HCT116 (cell line): ENCODE measurements around the gene RCN2. TPM values are rescaled to one million over a fixed set of nuclear protein-coding genes. Genes with fewer than 3 reads are reported as not detected.
"Not testable (repeated sequence)": the region's sequence is repeated elsewhere in the genome, so short reads cannot be mapped to it uniquely, and the experiment has no call there.

Source experiments
- ATAC-seq: fragments of 200-7000 bp; cut with Tn5 transposase; 2 replicates; pipeline ENCODE4 v1.9.1; 2020; ENCODE audit warnings: mild to moderate bottlenecking, moderate library complexity
- BruUV-seq: library from RNA; stranded (reverse); fragments of 400-500 nt; replicated peaks from 2 replicates; lab custom pipeline; 2021; lab: Mats Ljungman, UMichigan
- CTCF ChIA-PET: fragments of 300-600 bp; sonication (Branson Sonifier 250); formaldehyde crosslinking; loops from one replicate; lab custom pipeline; 2021; ENCODE audit warnings: antibody characterized with exemption; lab: Charles Lee
- POLR2A ChIA-PET: fragments of 300-600, 350-600 bp; sonication (Branson Sonifier 250); formaldehyde crosslinking; loops from one replicate; lab custom pipeline; 2021; ENCODE audit warnings: antibody characterized with exemption; lab: Charles Lee
- RAD21 ChIA-PET, 2 experiments: fragments of 300-600 bp; sonication (Branson Sonifier 250); formaldehyde crosslinking; loops; one replicate each; lab custom pipeline; 2023; ENCODE audit warnings: low total read pairs in 2 of 2; ENCODE audit not compliant: uncharacterized antibody in 2 of 2, unreplicated experiment in 2 of 2, low non-redundant PET in 1 of 2; lab: Charles Lee
- DNase-seq: peaks from one replicate; pipeline ENCODE4 v3.0.0-alpha.2; 2010; ENCODE audit warnings: low read depth, low spot score
- H2AFZ ChIP-seq: fragments of 200-600 bp; shearing (Covaris generic), sonication (generic); 2 replicates; pipeline ENCODE4 v1.6.1; 2017; ENCODE audit warnings: low read depth, mixed run types, mixed read lengths, antibody characterized with exemption, low read length; ENCODE audit not compliant: poor library complexity, severe bottlenecking
- H3K27ac ChIP-seq: 2 replicates; pipeline ENCODE4 v1.5.1; 2012; ENCODE audit warnings: low read depth, low read length
- H3K27me3 ChIP-seq: fragments of 200-600 bp; sonication (generic); 2 replicates; pipeline ENCODE4 v1.6.1; 2016; ENCODE audit warnings: mixed run types, low read length, mixed read lengths; ENCODE audit not compliant: insufficient read depth
- H3K36me3 ChIP-seq, 2 experiments: fragments of 200-500 bp in 1 of 2; fragments of 200-600 bp in 1 of 2; sonication (Bioruptor generic) in 1 of 2; sonication (generic) in 1 of 2; 2 replicates each; pipeline versions ENCODE4 v1.5.1 to v1.6.1; 2014 to 2016; ENCODE audit warnings: low read length in 2 of 2, inconsistent platforms in 1 of 2, mixed read lengths in 1 of 2, mixed run types in 1 of 2; ENCODE audit not compliant: insufficient read depth in 2 of 2, control insufficient read depth in 1 of 2
- H3K4me1 ChIP-seq, 2 experiments: fragments of 200-600 bp in 1 of 2; sonication (generic) in 1 of 2; 2 replicates each; pipeline versions ENCODE4 v1.5.1 to v1.6.1; 2012 to 2017; ENCODE audit warnings: low read length in 2 of 2, inconsistent platforms in 1 of 2, mild to moderate bottlenecking in 1 of 2, mixed read lengths in 1 of 2, mixed run types in 1 of 2, moderate library complexity in 1 of 2; ENCODE audit not compliant: insufficient read depth in 2 of 2, control insufficient read depth in 1 of 2
- H3K4me2 ChIP-seq: fragments of 200-600 bp; sonication (generic); 2 replicates; pipeline ENCODE4 v1.6.1; 2017; ENCODE audit warnings: mixed run types, low read length, mixed read lengths
- H3K4me3 ChIP-seq, 2 experiments: fragments of 200-600 bp in 1 of 2; sonication (generic) in 1 of 2; replicated peaks in 1 of 2; 2 replicates each; pipeline ENCODE4 v1.5.1; 2011 to 2016; ENCODE audit warnings: low read length in 2 of 2, control low read depth in 1 of 2, low read depth in 1 of 2, mild to moderate bottlenecking in 1 of 2, mixed read lengths in 1 of 2, mixed run types in 1 of 2
- H3K79me2 ChIP-seq: fragments of 200-600 bp; sonication (generic); 2 replicates; pipeline ENCODE4 v1.6.1; 2017; ENCODE audit warnings: mild to moderate bottlenecking, mixed run types, low read length, moderate library complexity, mixed read lengths; ENCODE audit not compliant: insufficient read depth
- H3K9ac ChIP-seq: fragments of 200-600 bp; sonication (generic); 2 replicates; pipeline ENCODE4 v1.6.1; 2016; ENCODE audit warnings: low read length, mixed read lengths
- H3K9me2 ChIP-seq: fragments of 200-600 bp; sonication (generic), shearing (Covaris generic); 2 replicates; pipeline ENCODE4 v1.6.1; 2017; ENCODE audit warnings: mixed run types, mild to moderate bottlenecking, moderate library complexity; ENCODE audit not compliant: insufficient read depth
- H3K9me3 ChIP-seq, 2 experiments: fragments of 200-500 bp in 1 of 2; fragments of 200-600 bp in 1 of 2; sonication (Bioruptor generic) in 1 of 2; sonication (generic) in 1 of 2; 2 replicates each; pipeline ENCODE4 v1.6.1; 2014 to 2017; ENCODE audit warnings: low read length in 2 of 2, mixed read lengths in 2 of 2, inconsistent platforms in 1 of 2, low read depth in 1 of 2, mild to moderate bottlenecking in 1 of 2, mixed run types in 1 of 2, moderate library complexity in 1 of 2; ENCODE audit not compliant: control insufficient read depth in 1 of 2, insufficient read depth in 1 of 2
- H4K20me1 ChIP-seq: fragments of 200-600 bp; sonication (generic), shearing (Covaris generic); 2 replicates; pipeline ENCODE4 v1.6.1; 2017; ENCODE audit warnings: mixed run types, mild to moderate bottlenecking, moderate library complexity; ENCODE audit not compliant: insufficient read depth
- CEBPB ChIP-seq: IDR thresholded peaks from 2 replicates; pipeline ENCODE4 v1.6.1; 2012; ENCODE audit warnings: low read depth
- JUND ChIP-seq: IDR thresholded peaks from 2 replicates; pipeline ENCODE4 v1.6.1; 2012
- POLR2AphosphoS5 ChIP-seq: IDR thresholded peaks from 2 replicates; pipeline ENCODE4 v1.6.1; 2011; ENCODE audit warnings: mild to moderate bottlenecking, low read depth, low read length, moderate library complexity
- RAD21 ChIP-seq: IDR thresholded peaks from 2 replicates; pipeline ENCODE4 v1.6.1; 2012; ENCODE audit warnings: low read depth, mild to moderate bottlenecking
- SRF ChIP-seq: IDR thresholded peaks from 2 replicates; pipeline ENCODE4 v1.6.1; 2012; ENCODE audit warnings: low read depth
- TCF7L2 ChIP-seq: IDR thresholded peaks from 2 replicates; pipeline ENCODE4 v1.7.0; 2011; ENCODE audit warnings: borderline replicate concordance, inconsistent platforms; ENCODE audit not compliant: insufficient read depth, insufficient read length; ENCODE audit errors: extremely low read depth
- YY1 ChIP-seq: IDR thresholded peaks from 2 replicates; pipeline ENCODE4 v1.6.1; 2011; ENCODE audit warnings: low read length, low read depth, moderate library complexity, mild to moderate bottlenecking; ENCODE audit not compliant: insufficient replicate concordance; ENCODE audit errors: extremely low read depth
- ZFX ChIP-seq: fragments of 450-650 bp; IDR thresholded peaks from 2 replicates; pipeline ENCODE4 v1.6.1; 2017
- intact Hi-C: fragments of 100-400 bp; cut with micrococcal nuclease; formaldehyde crosslinking; loops from 2 replicates; pipeline ENCODE4 v1.10.0; 2022
- total RNA-seq: library from RNA; stranded (reverse); gene quantifications from one replicate; pipeline ENCODE4 v1.2.1, GENCODE V29; 2021; ENCODE audit not compliant: unreplicated experiment
- TF ChIP-seq, protein P1 (sequence below): IDR thresholded peaks from 2 replicates; pipeline ENCODE4 v1.6.1; 2012; ENCODE audit warnings: low read depth
- TF ChIP-seq, protein P2 (sequence below), 3 experiments: fragments of 200-600 bp in 1 of 3; sonication (generic) in 1 of 3; IDR thresholded peaks in 2 of 3; conservative IDR thresholded peaks in 1 of 3; 2 replicates each; pipeline ENCODE4 v1.5.1; 2012 to 2017; ENCODE audit warnings: low read depth in 2 of 3, low read length in 2 of 3, antibody characterized with exemption in 1 of 3, borderline replicate concordance in 1 of 3, control low read depth in 1 of 3, mild to moderate bottlenecking in 1 of 3, mixed read lengths in 1 of 3, mixed run types in 1 of 3, moderate library complexity in 1 of 3; ENCODE audit not compliant: insufficient read depth in 1 of 3

Gene RCN2
- total RNA-seq, 1 experiment from 2014 or later: 71.5 TPM

DNA sequence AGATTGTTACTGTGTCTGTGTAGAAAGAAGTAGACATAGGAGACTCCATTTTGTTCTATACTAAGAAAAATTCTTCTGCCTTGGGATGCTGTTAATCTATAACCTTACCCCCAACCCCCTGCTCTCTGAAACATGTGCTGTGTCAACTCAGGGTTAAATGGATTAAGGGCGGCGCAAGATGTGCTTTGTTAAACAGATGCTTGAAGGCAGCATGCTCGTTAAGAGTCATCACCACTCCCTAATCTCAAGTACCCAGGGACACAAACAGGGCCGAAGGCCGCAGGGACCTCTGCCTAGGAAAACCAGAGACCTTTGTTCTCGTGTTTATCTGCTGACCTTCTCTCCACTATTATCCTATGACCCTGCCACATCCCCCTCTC is 31.6 kb upstream of the RCN2 start:
- POLR2A ChIA-PET, BruUV-seq, intact Hi-C loops, DNase-seq, ATAC-seq, H4K20me1 ChIP-seq, H3K27ac ChIP-seq, H3K4me2 ChIP-seq, H3K9me2 ChIP-seq, RAD21 ChIA-PET, H3K4me3 ChIP-seq, H2AFZ ChIP-seq, H3K79me2 ChIP-seq, H3K9me3 ChIP-seq, CTCF ChIA-PET, H3K27me3 ChIP-seq, H3K36me3 ChIP-seq, H3K9ac ChIP-seq: not testable (repeated sequence)
- H3K4me1 ChIP-seq: peaks cover 3 to 15% of the 10 kb centered on the region in 2 experiments; a peak in 2 of 4 replicates

DNA sequence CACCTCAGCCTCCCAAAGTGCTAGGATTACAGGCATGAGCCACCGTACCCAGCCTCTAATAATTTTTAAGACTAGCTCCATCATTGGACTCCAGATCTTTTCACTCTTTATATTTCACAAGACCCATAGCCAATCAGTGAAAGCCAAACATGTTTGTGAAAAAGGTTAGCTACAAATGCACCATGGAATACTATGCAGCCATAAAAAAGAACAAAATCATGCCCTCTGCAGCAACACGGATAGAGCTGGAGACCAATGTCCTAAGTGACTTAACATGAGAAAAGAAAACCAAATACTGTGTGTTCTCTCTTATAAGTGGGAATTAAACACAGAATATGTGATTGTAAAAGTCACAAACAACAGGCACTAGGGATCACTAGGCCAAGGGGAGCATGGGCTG is 29.6 kb upstream of the RCN2 start:
- Histone ChIP-seq H3K9ac (no peak overlapping the region), H3K27ac (no peak overlapping the region), H3K9me3 (no peaks in the 10 kb centered on the region), H4K20me1 (no peaks in the 10 kb centered on the region), H3K4me3 (no peak overlapping the region), H3K4me1 (peaks cover 9 to 23% of the 10 kb centered on the region in 2 experiments), H3K36me3 (no peaks in the 10 kb centered on the region), H3K9me2 (no peaks in the 10 kb centered on the region), H3K4me2 (no peak overlapping the region), H3K27me3 (no peaks in the 10 kb centered on the region), H2AFZ (no peak overlapping the region), H3K79me2 (no peaks in the 10 kb centered on the region)
- POLR2A ChIA-PET: no interaction called here
- RAD21 ChIA-PET: no interaction called here
- TF ChIP-seq, protein P1, sequence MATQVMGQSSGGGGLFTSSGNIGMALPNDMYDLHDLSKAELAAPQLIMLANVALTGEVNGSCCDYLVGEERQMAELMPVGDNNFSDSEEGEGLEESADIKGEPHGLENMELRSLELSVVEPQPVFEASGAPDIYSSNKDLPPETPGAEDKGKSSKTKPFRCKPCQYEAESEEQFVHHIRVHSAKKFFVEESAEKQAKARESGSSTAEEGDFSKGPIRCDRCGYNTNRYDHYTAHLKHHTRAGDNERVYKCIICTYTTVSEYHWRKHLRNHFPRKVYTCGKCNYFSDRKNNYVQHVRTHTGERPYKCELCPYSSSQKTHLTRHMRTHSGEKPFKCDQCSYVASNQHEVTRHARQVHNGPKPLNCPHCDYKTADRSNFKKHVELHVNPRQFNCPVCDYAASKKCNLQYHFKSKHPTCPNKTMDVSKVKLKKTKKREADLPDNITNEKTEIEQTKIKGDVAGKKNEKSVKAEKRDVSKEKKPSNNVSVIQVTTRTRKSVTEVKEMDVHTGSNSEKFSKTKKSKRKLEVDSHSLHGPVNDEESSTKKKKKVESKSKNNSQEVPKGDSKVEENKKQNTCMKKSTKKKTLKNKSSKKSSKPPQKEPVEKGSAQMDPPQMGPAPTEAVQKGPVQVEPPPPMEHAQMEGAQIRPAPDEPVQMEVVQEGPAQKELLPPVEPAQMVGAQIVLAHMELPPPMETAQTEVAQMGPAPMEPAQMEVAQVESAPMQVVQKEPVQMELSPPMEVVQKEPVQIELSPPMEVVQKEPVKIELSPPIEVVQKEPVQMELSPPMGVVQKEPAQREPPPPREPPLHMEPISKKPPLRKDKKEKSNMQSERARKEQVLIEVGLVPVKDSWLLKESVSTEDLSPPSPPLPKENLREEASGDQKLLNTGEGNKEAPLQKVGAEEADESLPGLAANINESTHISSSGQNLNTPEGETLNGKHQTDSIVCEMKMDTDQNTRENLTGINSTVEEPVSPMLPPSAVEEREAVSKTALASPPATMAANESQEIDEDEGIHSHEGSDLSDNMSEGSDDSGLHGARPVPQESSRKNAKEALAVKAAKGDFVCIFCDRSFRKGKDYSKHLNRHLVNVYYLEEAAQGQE: no peak
- no peak for TF ChIP-seq POLR2AphosphoS5
- TF ChIP-seq, protein P2, sequence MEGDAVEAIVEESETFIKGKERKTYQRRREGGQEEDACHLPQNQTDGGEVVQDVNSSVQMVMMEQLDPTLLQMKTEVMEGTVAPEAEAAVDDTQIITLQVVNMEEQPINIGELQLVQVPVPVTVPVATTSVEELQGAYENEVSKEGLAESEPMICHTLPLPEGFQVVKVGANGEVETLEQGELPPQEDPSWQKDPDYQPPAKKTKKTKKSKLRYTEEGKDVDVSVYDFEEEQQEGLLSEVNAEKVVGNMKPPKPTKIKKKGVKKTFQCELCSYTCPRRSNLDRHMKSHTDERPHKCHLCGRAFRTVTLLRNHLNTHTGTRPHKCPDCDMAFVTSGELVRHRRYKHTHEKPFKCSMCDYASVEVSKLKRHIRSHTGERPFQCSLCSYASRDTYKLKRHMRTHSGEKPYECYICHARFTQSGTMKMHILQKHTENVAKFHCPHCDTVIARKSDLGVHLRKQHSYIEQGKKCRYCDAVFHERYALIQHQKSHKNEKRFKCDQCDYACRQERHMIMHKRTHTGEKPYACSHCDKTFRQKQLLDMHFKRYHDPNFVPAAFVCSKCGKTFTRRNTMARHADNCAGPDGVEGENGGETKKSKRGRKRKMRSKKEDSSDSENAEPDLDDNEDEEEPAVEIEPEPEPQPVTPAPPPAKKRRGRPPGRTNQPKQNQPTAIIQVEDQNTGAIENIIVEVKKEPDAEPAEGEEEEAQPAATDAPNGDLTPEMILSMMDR (IDR thresholded peaks at IDR 0.05 in 2 of 3, conservative IDR thresholded peaks at IDR 0.05 in 1 of 3; ENCODE audit: borderline replicate concordance in 1 of 3, insufficient read depth in 1 of 3, low read depth in 2 of 3, low read length in 2 of 3): no peak
- TF ChIP-seq JUND: no peak
- TF ChIP-seq YY1: no peak
- no peak for TF ChIP-seq SRF
- no peak for TF ChIP-seq TCF7L2
- TF ChIP-seq RAD21: no peak
- no peak for TF ChIP-seq ZFX
- no peak for TF ChIP-seq CEBPB
- BruUV-seq: no TSS peak
- DNase-seq (no peak), ATAC-seq (no peak)
- CTCF ChIA-PET: no interaction called here
- intact Hi-C loops: no loop called here
